ENCODE measurements around the gene A4GALT.

The A4GALT gene

GRCh38 chr22:42648368-42649245 is 72.1 kb downstream of the A4GALT start:
- DNase-seq (ENCODE audit: low spot score) = peak; percentile 76

- no peak for DNase-seq (ENCODE audit: low spot score)
These were observed 72.7 kb downstream of the A4GALT start for GRCh38 chr22:42648017-42648367.

- DNase-seq (ENCODE audit: low spot score) = no peak
These were observed 73.8 kb downstream of the A4GALT start for GRCh38 chr22:42646569-42647525.

DNA sequence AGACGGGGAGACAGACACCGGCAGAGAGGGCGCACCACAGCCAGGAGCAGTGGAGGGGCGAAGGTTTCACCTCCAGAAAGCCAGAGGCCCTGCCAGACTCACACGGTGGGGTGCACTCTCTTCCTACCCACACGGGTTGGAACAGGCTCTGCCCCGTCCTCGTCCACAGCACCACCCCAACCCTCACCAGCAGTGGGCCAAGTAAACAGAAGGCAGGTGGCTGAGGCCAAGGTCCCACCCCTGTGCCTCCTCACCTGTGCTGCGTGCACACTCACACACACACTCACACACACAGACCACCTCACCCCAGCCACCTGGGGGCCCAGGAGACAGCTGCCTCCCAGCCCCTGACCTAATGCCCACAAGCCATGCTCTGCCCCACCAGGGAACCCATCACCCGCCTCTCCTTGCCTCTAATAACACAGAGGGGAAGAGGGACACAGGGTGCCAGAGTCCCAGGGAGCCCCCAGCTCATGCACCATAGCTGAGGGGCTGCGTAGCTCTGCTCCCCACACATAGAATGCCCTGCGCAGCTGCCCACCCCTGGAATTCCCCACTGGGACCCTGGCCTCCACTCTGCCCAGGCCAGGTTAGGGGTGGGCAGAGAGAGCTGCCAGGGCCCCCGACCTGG is 74.6 kb downstream of the A4GALT start:
- DNase-seq (ENCODE audit: low spot score) = no peak

- DNase-seq (ENCODE audit: low spot score) = no peak
These were observed 75.2 kb downstream of the A4GALT start for GRCh38 chr22:42645341-42645937.

- no peak for DNase-seq (ENCODE audit: low spot score)
These were observed 76.0 kb downstream of the A4GALT start for GRCh38 chr22:42644422-42645340.

DNA sequence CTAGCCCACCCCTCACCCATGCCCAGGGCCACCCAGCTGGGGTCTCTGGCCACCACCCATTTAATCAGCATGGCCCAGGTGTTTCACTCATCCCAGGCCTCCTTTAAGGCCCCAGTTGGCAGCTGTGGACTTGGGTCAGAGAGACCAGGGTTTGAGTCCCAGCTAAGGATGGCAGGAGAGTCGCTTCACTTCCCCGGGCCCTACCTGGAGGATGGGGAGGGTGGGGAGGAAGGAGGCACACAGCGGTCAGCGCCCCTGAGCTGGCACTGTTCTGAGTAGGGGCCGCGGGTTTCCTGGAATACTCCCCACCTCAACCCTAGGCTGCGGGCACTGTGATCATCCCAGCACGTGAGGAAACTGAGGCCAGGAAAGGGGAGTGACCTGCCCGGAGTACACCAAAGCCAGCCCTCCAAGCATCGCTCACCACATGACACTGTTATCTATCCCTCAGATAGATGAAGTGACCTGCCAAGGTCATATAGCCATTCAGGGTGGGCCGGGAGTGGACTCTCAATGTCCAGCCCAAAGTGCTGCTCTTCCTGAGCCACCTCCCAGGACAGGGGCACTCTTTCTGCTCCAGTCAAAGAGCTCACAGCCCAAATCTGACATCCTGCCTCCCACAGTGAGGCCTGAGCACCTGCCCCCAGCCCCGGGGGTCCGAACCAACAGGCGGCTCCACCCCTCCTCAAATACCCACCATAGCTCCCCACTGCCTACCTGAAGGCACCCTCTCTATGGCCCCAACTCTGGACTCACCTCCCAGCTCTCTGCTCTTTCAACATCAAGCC is 76.8 kb downstream of the A4GALT start:
- no peak for DNase-seq (ENCODE audit: low spot score)

GRCh38 chr22:42642806-42643633 is 77.7 kb downstream of the A4GALT start:
- no peak for DNase-seq (ENCODE audit: low spot score)

Data from HuH-7 (cell line).